B cell (primary cell): ENCODE data around the gene GPR137C. TPM values are rescaled to one million over a fixed set of nuclear protein-coding genes. Genes with fewer than 3 reads are reported as not detected.
A peak's percentile ranks its signal among the peaks of the same experiment; 100 is the strongest.

Source experiments
- ATAC-seq: fragments of 200-7000 bp; cut with Tn5 transposase; one replicate; pipeline ENCODE4 v1.10.0; 2021; ENCODE audit warnings: low read depth, mild to moderate bottlenecking, moderate number of reproducible peaks, moderate library complexity
- CTCF ChIA-PET: fragments of 350-600 bp; sonication (Branson Sonifier 250); formaldehyde crosslinking; loops from one replicate; lab custom pipeline; 2021; ENCODE audit warnings: antibody characterized with exemption, inconsistent platforms; lab: Charles Lee
- POLR2A ChIA-PET: fragments of 350-600 bp; sonication (Branson Sonifier 250); formaldehyde crosslinking; loops from one replicate; lab custom pipeline; 2021; ENCODE audit warnings: antibody characterized with exemption; lab: Charles Lee
- DNase-seq: peaks from one replicate; pipeline ENCODE4 v3.0.0; 2013
- H2AFZ ChIP-seq: 2 replicates; pipeline ENCODE4 v1.6.1; 2012; ENCODE audit warnings: mild to moderate bottlenecking, low read depth, low read length; ENCODE audit not compliant: insufficient read depth, poor library complexity, severe bottlenecking
- H3K27ac ChIP-seq, 2 donors: 1 replicate in 1 of 2; 2 replicates in 1 of 2; pipeline ENCODE4 v1.5.1; 2012 to 2013; ENCODE audit warnings: low read length in 2 of 2, mild to moderate bottlenecking in 2 of 2, moderate library complexity in 1 of 2
- H3K27me3 ChIP-seq, 4 experiments: fragments of 200-600 bp in 1 of 4; sonication (generic) in 1 of 4; replicated peaks in 1 of 4; 1 replicate in 2 of 4; 2 replicates in 2 of 4; pipeline versions ENCODE4 v1.6.1 to v1.7.0; 2013 to 2016; ENCODE audit warnings: low read length in 3 of 4, mild to moderate bottlenecking in 2 of 4, mixed read lengths in 1 of 4, moderate library complexity in 1 of 4; ENCODE audit not compliant: insufficient read depth in 4 of 4, control insufficient read depth in 3 of 4; ENCODE audit errors: control extremely low read depth in 1 of 4
- H3K36me3 ChIP-seq, 2 experiments: replicated peaks in 1 of 2; 1 replicate in 1 of 2; 2 replicates in 1 of 2; pipeline versions ENCODE4 v1.6.1 to v1.7.1; 2013; ENCODE audit warnings: low read length in 1 of 2; ENCODE audit not compliant: insufficient read depth in 2 of 2, control insufficient read depth in 1 of 2; ENCODE audit errors: control extremely low read depth in 1 of 2, extremely low read depth in 1 of 2
- H3K4me1 ChIP-seq, 2 donors: fragments of 200-600 bp in 1 of 2; sonication (generic) in 1 of 2; 1 replicate in 1 of 2; 2 replicates in 1 of 2; pipeline versions ENCODE4 v1.5.1 to v1.6.1; 2013 to 2017; ENCODE audit warnings: low read length in 2 of 2; ENCODE audit not compliant: control insufficient read depth in 2 of 2, insufficient read depth in 2 of 2
- H3K4me2 ChIP-seq: replicated peaks from 2 replicates; pipeline ENCODE3; 2012; ENCODE audit warnings: mild to moderate bottlenecking, low read depth, low read length; ENCODE audit not compliant: poor library complexity, severe bottlenecking
- H3K4me3 ChIP-seq, 5 experiments: fragments of 200-600 bp in 1 of 5; sonication (generic) in 1 of 5; 1 replicate in 3 of 5; 2 replicates in 2 of 5; pipeline versions ENCODE4 v1.5.1 to v1.7.0; 2011 to 2016; ENCODE audit warnings: low read length in 4 of 5, mild to moderate bottlenecking in 4 of 5, low read depth in 2 of 5, control low read depth in 1 of 5, moderate library complexity in 1 of 5; ENCODE audit not compliant: insufficient read depth in 1 of 5; ENCODE audit errors: control extremely low read depth in 1 of 5, extremely low read depth in 1 of 5
- H3K79me2 ChIP-seq: fragments of 200-600 bp; sonication (generic); one replicate; pipeline ENCODE4 v1.6.0; 2016; ENCODE audit warnings: low read length; ENCODE audit not compliant: control insufficient read depth, insufficient read depth
- H3K9ac ChIP-seq: fragments of 200-600 bp; sonication (generic); 2 replicates; pipeline ENCODE4 v1.6.1; 2017; ENCODE audit warnings: mild to moderate bottlenecking, low read length, moderate library complexity
- H3K9me3 ChIP-seq, 3 donors: one replicate each; pipeline versions ENCODE4 v1.6.1 to v1.7.1; 2013; ENCODE audit warnings: low read length in 2 of 3; ENCODE audit not compliant: control insufficient read depth in 2 of 3, insufficient read depth in 1 of 3; ENCODE audit errors: control extremely low read depth in 1 of 3
- H4K20me1 ChIP-seq: 2 replicates; pipeline ENCODE4 v1.6.0; 2012; ENCODE audit warnings: mild to moderate bottlenecking, low read length; ENCODE audit not compliant: insufficient read depth, control insufficient read depth, poor library complexity, severe bottlenecking
- H3K27ac Mint-ChIP-seq: one replicate; pipeline ENCODE4 v1.8.0; 2021; ENCODE audit warnings: mixed read lengths
- H3K27me3 Mint-ChIP-seq: one replicate; pipeline ENCODE4 v1.8.0; 2021; ENCODE audit warnings: mixed read lengths
- H3K4me1 Mint-ChIP-seq: one replicate; pipeline ENCODE4 v1.8.0; 2021; ENCODE audit warnings: mixed read lengths
- H3K4me3 Mint-ChIP-seq: one replicate; pipeline ENCODE4 v1.8.0; 2021; ENCODE audit warnings: mixed read lengths
- H3K9me3 Mint-ChIP-seq: one replicate; pipeline ENCODE4 v1.8.0; 2022; ENCODE audit warnings: mixed read lengths; ENCODE audit not compliant: insufficient read depth
- EZH2 ChIP-seq: IDR thresholded peaks from 2 replicates; pipeline ENCODE4 v1.6.1; 2012; ENCODE audit warnings: borderline replicate concordance, low read depth, mild to moderate bottlenecking, moderate library complexity, low read length; ENCODE audit not compliant: insufficient read depth, poor library complexity, severe bottlenecking
- WGBS: methylation state at CpG from one replicate; pipeline ENCODE4 v1.1.5; 2013; ENCODE audit warnings: missing lambda C conversion rate; ENCODE audit not compliant: insufficient coverage; 5-methylcytosine and 5-hydroxymethylcytosine counted together
- intact Hi-C: fragments of 100-400 bp; cut with micrococcal nuclease; formaldehyde crosslinking; loops from one replicate; pipeline ENCODE4 v1.10.0; 2022
- polyA plus RNA-seq: library from polyadenylated mRNA; depleted of rRNA; stranded (reverse); fragments of >200 nt; gene quantifications from 2 replicates; pipeline ENCODE4 v1.2.3, GENCODE V29; 2012
- total RNA-seq, 2 donors: library from RNA; stranded (reverse); fragments of 120-200 nt in 1 of 2; gene quantifications; 1 replicate in 1 of 2; 2 replicates in 1 of 2; pipeline versions ENCODE4 v1.2.3 to v1.2.4, GENCODE V29; 2013 to 2022
- TF ChIP-seq, protein P1 (sequence below): fragments of 200-600 bp; IDR thresholded peaks from one replicate; pipeline ENCODE4 v1.8.0; 2022; ENCODE audit warnings: antibody characterized with exemption, mild to moderate bottlenecking

Gene GPR137C
- total and polyA plus RNA-seq, 2 donors (not counting 1 experiment from before 2014, with no cell fraction given) = 0.06 to 0.67 TPM

DNA sequence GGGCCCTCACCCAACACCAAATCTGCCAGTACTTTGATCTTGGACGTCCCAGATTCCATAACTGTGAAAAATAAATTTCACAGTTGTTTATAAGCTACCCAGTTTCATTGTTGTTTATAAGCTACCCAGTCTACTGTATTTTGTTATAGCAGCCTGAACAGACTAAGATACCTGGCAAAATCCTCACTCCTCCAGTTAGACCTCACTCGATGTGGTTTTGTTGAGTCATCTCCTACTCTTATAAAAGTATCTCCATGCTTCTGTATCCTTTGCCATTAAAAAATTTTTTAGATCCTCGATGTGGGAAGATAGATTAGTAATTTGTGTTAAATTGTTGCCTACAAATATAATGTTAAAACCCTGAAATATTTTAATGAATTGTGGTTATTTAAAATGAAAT is 16.4 kb upstream of the GPR137C start:
- Histone ChIP-seq H3K4me1 (peaks cover 4 to 8% of the 10 kb centered on the region in 2 donors), H3K27me3 (no peaks in the 10 kb centered on the region), H3K36me3 (peaks cover 10 to 14% of the 10 kb centered on the region in 2 experiments), H3K27ac (no peak overlapping the region), H3K9me3 (no peaks in the 10 kb centered on the region), H2AFZ (no peak overlapping the region), H4K20me1 (no peaks in the 10 kb centered on the region), H3K4me2 (no peak overlapping the region), H3K79me2 (no peaks in the 10 kb centered on the region), H3K9ac (no peak overlapping the region), H3K4me3 (no peak overlapping the region)
- CTCF ChIA-PET = no interaction called here
- TF ChIP-seq, protein P1, sequence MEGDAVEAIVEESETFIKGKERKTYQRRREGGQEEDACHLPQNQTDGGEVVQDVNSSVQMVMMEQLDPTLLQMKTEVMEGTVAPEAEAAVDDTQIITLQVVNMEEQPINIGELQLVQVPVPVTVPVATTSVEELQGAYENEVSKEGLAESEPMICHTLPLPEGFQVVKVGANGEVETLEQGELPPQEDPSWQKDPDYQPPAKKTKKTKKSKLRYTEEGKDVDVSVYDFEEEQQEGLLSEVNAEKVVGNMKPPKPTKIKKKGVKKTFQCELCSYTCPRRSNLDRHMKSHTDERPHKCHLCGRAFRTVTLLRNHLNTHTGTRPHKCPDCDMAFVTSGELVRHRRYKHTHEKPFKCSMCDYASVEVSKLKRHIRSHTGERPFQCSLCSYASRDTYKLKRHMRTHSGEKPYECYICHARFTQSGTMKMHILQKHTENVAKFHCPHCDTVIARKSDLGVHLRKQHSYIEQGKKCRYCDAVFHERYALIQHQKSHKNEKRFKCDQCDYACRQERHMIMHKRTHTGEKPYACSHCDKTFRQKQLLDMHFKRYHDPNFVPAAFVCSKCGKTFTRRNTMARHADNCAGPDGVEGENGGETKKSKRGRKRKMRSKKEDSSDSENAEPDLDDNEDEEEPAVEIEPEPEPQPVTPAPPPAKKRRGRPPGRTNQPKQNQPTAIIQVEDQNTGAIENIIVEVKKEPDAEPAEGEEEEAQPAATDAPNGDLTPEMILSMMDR = no peak
- TF ChIP-seq EZH2 = no peak
- Mint-ChIP-seq H3K9me3 (no peaks in the 10 kb centered on the region), H3K4me1 (peaks cover 13% of the 10 kb centered on the region), H3K27ac (no peak overlapping the region), H3K27me3 (no peaks in the 10 kb centered on the region), H3K4me3 (no peak overlapping the region)
- no peak for ATAC-seq
- DNase-seq = no peak
- intact Hi-C loops = no loop called here
- WGBS = no CpG with 5 or more reads among the region's 3 CpGs
- POLR2A ChIA-PET = no interaction called here

DNA sequence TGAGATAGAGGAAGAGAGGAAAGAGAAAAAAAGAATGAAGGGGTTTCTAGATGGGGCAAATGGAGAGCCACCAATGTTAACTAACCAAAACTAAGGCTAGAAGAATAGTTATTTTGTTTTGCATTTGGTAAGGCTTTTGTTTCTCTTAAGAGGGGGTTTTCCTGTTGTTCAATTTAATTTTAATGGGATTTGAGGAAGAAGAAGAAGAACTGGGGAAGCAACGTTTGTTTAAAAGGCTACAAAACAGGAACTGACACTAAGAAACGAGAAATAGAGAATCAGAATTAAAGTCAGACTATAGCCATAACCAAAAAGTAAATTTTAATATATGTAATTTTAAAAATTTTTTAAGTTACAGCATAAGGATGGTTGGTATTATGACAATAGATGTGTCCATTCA is 14.0 kb upstream of the GPR137C start:
- no CpG with 5 or more reads among the region's 2 CpGs for WGBS
- Mint-ChIP-seq H3K4me3 (no peak overlapping the region), H3K9me3 (no peaks in the 10 kb centered on the region), H3K27me3 (no peaks in the 10 kb centered on the region), H3K4me1 (peaks cover 13% of the 10 kb centered on the region), H3K27ac (no peak overlapping the region)
- POLR2A ChIA-PET = no interaction called here
- DNase-seq = no peak
- Histone ChIP-seq H3K4me3 (no peak overlapping the region), H3K36me3 (peaks cover 7 to 14% of the 10 kb centered on the region in 2 experiments), H4K20me1 (no peaks in the 10 kb centered on the region), H3K4me2 (peak overlapping the region; percentile 11), H3K9me3 (no peaks in the 10 kb centered on the region), H3K27ac (no peak overlapping the region), H3K4me1 (peaks cover 4 to 8% of the 10 kb centered on the region in 2 donors), H2AFZ (no peak overlapping the region), H3K27me3 (no peaks in the 10 kb centered on the region), H3K9ac (no peak overlapping the region), H3K79me2 (no peaks in the 10 kb centered on the region)
- intact Hi-C loops = no loop called here
- CTCF ChIA-PET = no interaction called here
- TF ChIP-seq, protein P1 = no peak
- TF ChIP-seq EZH2 = no peak
- ATAC-seq = no peak
